CD4-positive, CD25-positive, alpha-beta regulatory T cell (primary cell): Measurements from ENCODE around the gene ALKBH1. TPM values are rescaled to one million over a fixed set of nuclear protein-coding genes. Genes with fewer than 3 reads are reported as not detected.

Source experiments
- ATAC-seq, 2 donors: fragments of 150-1000 bp; cut with Tn5 transposase; one replicate each; pipeline ENCODE4 v1.10.0; 2021; ENCODE audit warnings: low read depth in 2 of 2, moderate number of reproducible peaks in 2 of 2, moderate library complexity in 1 of 2
- DNase-seq, 3 donors: peaks; one replicate each; pipeline versions ENCODE4 v3.0.0 to v3.0.0-alpha.2; 2012 to 2022; ENCODE audit warnings: mixed read lengths in 1 of 3
- H3K27ac ChIP-seq: one replicate; pipeline ENCODE4 v1.7.0; 2013; ENCODE audit warnings: mild to moderate bottlenecking, low read length; ENCODE audit not compliant: insufficient read depth, poor library complexity, severe bottlenecking
- H3K27me3 ChIP-seq: one replicate; pipeline ENCODE4 v1.7.0; 2013; ENCODE audit warnings: low read length; ENCODE audit not compliant: control insufficient read depth, insufficient read depth
- H3K36me3 ChIP-seq: one replicate; pipeline ENCODE4 v1.7.0; 2013; ENCODE audit warnings: mild to moderate bottlenecking, low read length, moderate library complexity; ENCODE audit not compliant: control insufficient read depth, insufficient read depth
- H3K4me1 ChIP-seq: 2 replicates; pipeline ENCODE4 v1.7.0; 2013; ENCODE audit warnings: mild to moderate bottlenecking, low read length; ENCODE audit not compliant: insufficient read depth, control insufficient read depth, poor library complexity, severe bottlenecking
- H3K4me3 ChIP-seq: one replicate; pipeline ENCODE4 v1.7.0; 2013; ENCODE audit warnings: low read depth, mild to moderate bottlenecking, low read length, moderate library complexity
- H3K9me3 ChIP-seq, 2 experiments: 1 replicate in 1 of 2; 2 replicates in 1 of 2; pipeline ENCODE4 v1.7.0; 2013; ENCODE audit warnings: low read length in 2 of 2, mild to moderate bottlenecking in 1 of 2, moderate library complexity in 1 of 2; ENCODE audit not compliant: control insufficient read depth in 2 of 2
- H3K27ac Mint-ChIP-seq, 3 donors: one replicate each; pipeline ENCODE4 v1.8.0; 2020 to 2022; ENCODE audit warnings: mild to moderate bottlenecking in 3 of 3, mixed read lengths in 3 of 3, moderate library complexity in 2 of 3
- H3K27me3 Mint-ChIP-seq: one replicate; pipeline ENCODE4 v1.8.0; 2022; ENCODE audit warnings: mild to moderate bottlenecking, mixed read lengths
- H3K36me3 Mint-ChIP-seq: one replicate; pipeline ENCODE4 v1.8.0; 2020; ENCODE audit warnings: mixed read lengths
- H3K4me1 Mint-ChIP-seq, 4 donors: one replicate each; pipeline ENCODE4 v1.8.0; 2020 to 2022; ENCODE audit warnings: mixed read lengths in 4 of 4, mild to moderate bottlenecking in 1 of 4
- H3K4me3 Mint-ChIP-seq, 4 donors: one replicate each; pipeline ENCODE4 v1.8.0; 2020 to 2022; ENCODE audit warnings: mild to moderate bottlenecking in 4 of 4, mixed read lengths in 4 of 4, moderate library complexity in 3 of 4
- H3K9me3 Mint-ChIP-seq, 7 donors: one replicate each; pipeline ENCODE4 v1.8.0; 2020 to 2022; ENCODE audit warnings: mixed read lengths in 7 of 7, mild to moderate bottlenecking in 3 of 7, moderate library complexity in 2 of 7
- polyA plus RNA-seq, 4 donors: library from polyadenylated mRNA; unstranded; fragments of 300-500 nt; fragmentation: Illumina TruSeq; gene quantifications; one replicate each; pipeline ENCODE4 v1.2.3, GENCODE V29; 2021
- total RNA-seq: library from RNA; stranded (reverse); gene quantifications from one replicate; pipeline ENCODE4 v1.2.3, GENCODE V29; 2022

ALKBH1 gene
- total and polyA plus RNA-seq, 5 donors from 2014 or later: 7.2 to 10.1 (median 9.2) TPM

DNA sequence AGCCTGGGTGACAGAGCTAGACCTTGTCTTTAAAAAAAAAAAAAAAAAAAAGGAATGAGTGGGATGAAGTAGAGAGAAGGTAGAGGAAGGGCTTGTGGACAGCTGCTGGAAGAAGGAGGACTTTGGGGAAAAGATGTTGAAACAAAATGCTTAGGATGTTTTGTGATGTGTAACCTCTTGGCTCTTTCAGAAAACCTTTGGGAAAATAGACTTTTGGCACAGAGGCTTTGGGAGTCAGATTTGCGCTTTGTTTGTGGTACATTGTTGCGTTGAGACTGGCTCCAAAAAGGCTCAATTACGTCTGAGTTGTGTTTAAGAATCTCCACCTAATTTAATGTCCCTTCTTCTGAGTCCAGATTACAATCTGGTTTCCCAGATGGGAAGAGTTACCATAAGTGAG is 58.5 kb downstream of the ALKBH1 start:
- Histone ChIP-seq H3K4me1 (no peaks in the 10 kb centered on the region), H3K4me3 (no peak overlapping the region), H3K27me3 (no peaks in the 10 kb centered on the region), H3K27ac (no peak overlapping the region), H3K36me3 (no peaks in the 10 kb centered on the region), H3K9me3 (no peaks in the 10 kb centered on the region)
- peaks cover 0 to 2% (median 0%) of the 10 kb centered on the region in 4 donors for H3K4me1 Mint-ChIP-seq
- H3K36me3 Mint-ChIP-seq: no peaks in the 10 kb centered on the region
- no peak overlapping the region for H3K4me3 Mint-ChIP-seq
- peaks cover 9% of the 10 kb centered on the region for H3K27me3 Mint-ChIP-seq
- H3K9me3 Mint-ChIP-seq: peaks cover 0 to 5% (median 0%) of the 10 kb centered on the region in 7 donors
- H3K27ac Mint-ChIP-seq: no peak overlapping the region
- ATAC-seq (no peak), DNase-seq (no peak)

- no peak for ATAC-seq
- Mint-ChIP-seq H3K4me1 (peaks cover 0 to under 1% (median 0%) of the 10 kb centered on the region in 4 donors), H3K36me3 (no peaks in the 10 kb centered on the region), H3K9me3 (peaks cover 0 to 5% (median 0%) of the 10 kb centered on the region in 7 donors), H3K27ac (no peak overlapping the region), H3K27me3 (peaks cover 9% of the 10 kb centered on the region), H3K4me3 (peak overlapping the region in 1 of 4 donors; percentile 39)
- Histone ChIP-seq H3K9me3 (no peaks in the 10 kb centered on the region), H3K4me3 (no peak overlapping the region), H3K36me3 (no peaks in the 10 kb centered on the region), H3K27ac (no peak overlapping the region), H3K27me3 (no peaks in the 10 kb centered on the region), H3K4me1 (no peaks in the 10 kb centered on the region)
- DNase-seq: no peak
Measured at GRCh38 chr14:77648520-77649200, 59.2 kb downstream of the ALKBH1 start.

- DNase-seq: no peak
- no peaks in the 10 kb centered on the region for H3K4me1 Mint-ChIP-seq
- no peaks in the 10 kb centered on the region for H3K36me3 Mint-ChIP-seq
- ATAC-seq: no peak
- H3K4me1 ChIP-seq: no peaks in the 10 kb centered on the region
- H3K9me3 Mint-ChIP-seq: peaks cover 0 to 5% (median 0%) of the 10 kb centered on the region in 7 donors
- H3K36me3 ChIP-seq: no peaks in the 10 kb centered on the region
- H3K4me3 Mint-ChIP-seq: no peak overlapping the region
- H3K27me3 Mint-ChIP-seq: peaks cover 9% of the 10 kb centered on the region
- H3K27ac ChIP-seq: no peak overlapping the region
- no peak overlapping the region for H3K27ac Mint-ChIP-seq
- H3K27me3 ChIP-seq: no peaks in the 10 kb centered on the region
- H3K9me3 ChIP-seq: no peaks in the 10 kb centered on the region
- H3K4me3 ChIP-seq: no peak overlapping the region
Measured at GRCh38 chr14:77647853-77648252, 60.0 kb downstream of the ALKBH1 start.

DNA sequence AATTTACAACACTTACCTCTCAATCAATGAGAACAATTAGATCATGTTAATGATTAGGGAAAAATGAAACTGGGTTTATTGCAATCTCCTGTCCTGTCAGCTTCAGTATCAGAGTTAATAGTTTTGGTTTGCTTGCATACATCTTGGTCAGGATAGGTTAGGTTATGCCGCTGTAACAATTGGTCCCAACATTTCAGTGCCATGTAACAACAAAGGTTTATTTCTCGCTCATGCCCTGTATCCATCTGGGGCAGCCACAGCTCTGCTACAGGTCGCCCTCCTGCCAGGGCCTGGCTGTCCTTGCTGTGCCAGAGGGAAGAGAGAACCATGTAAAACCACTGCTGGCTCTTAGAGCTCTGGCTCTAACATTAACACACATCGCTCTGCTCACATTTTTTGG is 60.9 kb downstream of the ALKBH1 start:
- no peak overlapping the region for H3K27ac ChIP-seq
- peaks cover 0 to 7% (median 3%) of the 10 kb centered on the region in 4 donors for H3K4me1 Mint-ChIP-seq
- H3K4me3 ChIP-seq: no peak overlapping the region
- H3K27ac Mint-ChIP-seq: no peak overlapping the region
- H3K9me3 Mint-ChIP-seq: peaks cover 0 to 5% (median 0%) of the 10 kb centered on the region in 7 donors
- H3K4me1 ChIP-seq: peaks cover 6% of the 10 kb centered on the region
- H3K27me3 ChIP-seq: no peaks in the 10 kb centered on the region
- H3K4me3 Mint-ChIP-seq: no peak overlapping the region
- H3K9me3 ChIP-seq: no peaks in the 10 kb centered on the region
- no peaks in the 10 kb centered on the region for H3K36me3 ChIP-seq
- DNase-seq (no peak), ATAC-seq (no peak)
- no peaks in the 10 kb centered on the region for H3K36me3 Mint-ChIP-seq
- peaks cover 9% of the 10 kb centered on the region for H3K27me3 Mint-ChIP-seq

- no peaks in the 10 kb centered on the region for H3K36me3 Mint-ChIP-seq
- peaks cover 10% of the 10 kb centered on the region for H3K4me1 ChIP-seq
- peaks cover 0 to 5% (median 0%) of the 10 kb centered on the region in 7 donors for H3K9me3 Mint-ChIP-seq
- H3K4me1 Mint-ChIP-seq: peaks cover 0 to 16% (median 11%) of the 10 kb centered on the region in 4 donors
- no peak overlapping the region for H3K4me3 Mint-ChIP-seq
- no peak overlapping the region for H3K27ac ChIP-seq
- ATAC-seq (no peak), DNase-seq (no peak)
- H3K4me3 ChIP-seq: no peak overlapping the region
- no peaks in the 10 kb centered on the region for H3K27me3 ChIP-seq
- no peaks in the 10 kb centered on the region for H3K36me3 ChIP-seq
- peaks cover 13% of the 10 kb centered on the region for H3K27me3 Mint-ChIP-seq
- H3K9me3 ChIP-seq: no peaks in the 10 kb centered on the region
- no peak overlapping the region for H3K27ac Mint-ChIP-seq
Measured at GRCh38 chr14:77645520-77646230, 62.1 kb downstream of the ALKBH1 start.

DNA sequence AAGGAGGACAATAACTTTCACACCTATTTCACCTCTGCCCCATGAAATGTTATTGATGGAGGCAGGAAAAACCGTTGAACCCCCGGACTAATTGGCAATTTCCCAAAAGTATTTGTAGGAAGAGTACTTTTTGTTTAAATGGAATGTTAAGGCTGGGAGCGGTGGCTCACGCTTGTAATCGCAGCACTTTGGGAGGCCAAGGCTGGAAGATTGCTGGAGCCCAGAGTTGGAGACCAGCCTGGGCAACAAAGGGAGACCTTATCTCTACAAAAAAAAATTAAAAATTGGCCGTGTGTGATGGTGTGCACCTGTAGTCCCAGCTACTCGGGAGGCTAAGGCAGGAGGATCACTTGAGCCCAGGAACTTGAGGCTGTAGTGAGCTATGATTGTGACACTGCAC is 65.4 kb downstream of the ALKBH1 start:
- Mint-ChIP-seq H3K27ac (peak overlapping the region; percentile 89 to 95 (median 94)), H3K36me3 (no peaks in the 10 kb centered on the region), H3K27me3 (peaks cover 4% of the 10 kb centered on the region), H3K4me1 (peaks cover 0 to 16% (median 11%) of the 10 kb centered on the region in 4 donors), H3K9me3 (peaks cover 0 to 5% (median 0%) of the 10 kb centered on the region in 7 donors), H3K4me3 (peak overlapping the region; percentile 81 to 96 (median 92))
- H3K36me3 ChIP-seq: no peaks in the 10 kb centered on the region
- H3K4me3 ChIP-seq: peak overlapping the region; percentile 64
- H3K4me1 ChIP-seq: peaks cover 10% of the 10 kb centered on the region
- DNase-seq: no peak
- H3K9me3 ChIP-seq: no peaks in the 10 kb centered on the region
- H3K27ac ChIP-seq: no peak overlapping the region
- H3K27me3 ChIP-seq: peaks cover 3% of the 10 kb centered on the region
- ATAC-seq: no peak

DNA sequence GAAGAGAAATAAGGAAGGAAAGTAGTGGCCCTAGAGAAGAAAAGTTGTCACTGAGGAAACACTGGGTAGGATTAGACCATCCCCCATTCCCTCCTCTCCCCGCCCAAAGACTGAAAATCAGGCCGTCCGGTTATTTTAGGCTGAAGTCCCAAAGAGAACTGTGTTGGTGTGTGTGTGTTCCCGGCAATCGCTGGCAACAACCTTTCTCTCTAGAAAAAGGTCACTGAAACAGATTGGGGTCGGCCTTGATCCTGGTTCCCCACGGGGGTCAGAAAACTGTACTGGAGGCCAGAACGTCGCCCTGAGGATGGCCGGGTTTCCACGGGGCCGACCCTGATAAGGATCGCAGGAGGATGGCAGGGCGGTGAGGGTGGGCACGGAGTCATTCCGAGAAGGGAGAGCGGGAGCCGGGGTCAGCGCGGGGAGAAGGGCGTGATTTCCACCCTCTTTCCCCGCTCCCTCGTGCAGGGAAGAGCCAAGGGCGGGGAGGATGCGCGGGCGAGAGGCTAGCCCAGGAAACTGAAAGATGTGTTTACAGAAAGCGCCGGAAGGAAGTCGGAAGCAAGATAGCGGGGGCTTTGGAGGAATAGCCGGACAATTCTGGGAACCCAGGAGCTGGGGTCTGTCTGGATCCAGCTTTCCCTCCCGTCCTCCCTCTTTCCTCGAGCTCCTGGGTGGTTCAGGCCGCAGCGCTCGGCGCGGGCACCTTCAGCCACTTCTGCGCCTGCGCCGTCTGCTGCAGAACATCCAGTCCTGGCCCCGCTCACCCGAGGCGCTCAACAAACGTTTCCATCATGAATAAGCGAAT is 66.1 kb downstream of the ALKBH1 start:
- H3K9me3 ChIP-seq: no peaks in the 10 kb centered on the region
- DNase-seq (peak; percentile 20 to 73 (median 55)), ATAC-seq (peak; percentile 53 to 81)
- no peaks in the 10 kb centered on the region for H3K36me3 ChIP-seq
- peak overlapping the region; percentile 81 to 96 (median 92) for H3K4me3 Mint-ChIP-seq
- H3K27me3 Mint-ChIP-seq: peaks cover 4% of the 10 kb centered on the region
- H3K27me3 ChIP-seq: peaks cover 3% of the 10 kb centered on the region
- H3K9me3 Mint-ChIP-seq: peaks cover 0 to 4% (median 0%) of the 10 kb centered on the region in 7 donors
- no peak overlapping the region for H3K27ac ChIP-seq
- peaks cover 10% of the 10 kb centered on the region for H3K4me1 ChIP-seq
- H3K4me1 Mint-ChIP-seq: peaks cover 0 to 16% (median 11%) of the 10 kb centered on the region in 4 donors
- peak overlapping the region; percentile 89 to 95 (median 94) for H3K27ac Mint-ChIP-seq
- H3K4me3 ChIP-seq: peak overlapping the region; percentile 64
- H3K36me3 Mint-ChIP-seq: no peaks in the 10 kb centered on the region
